Liver (tissue), 9 donors: ENCODE measurements around the gene FADS6. TPM values are rescaled to one million over a fixed set of nuclear protein-coding genes. Genes with fewer than 3 reads are reported as not detected.

ENCODE experiments used
- DNase-seq: peaks from one replicate; pipeline ENCODE4 v3.0.0-alpha.2; 2017; ENCODE audit warnings: low spot score
- H3K27ac ChIP-seq, 2 donors: one replicate each; pipeline ENCODE4 v1.7.0; 2013; ENCODE audit warnings: inconsistent platforms in 2 of 2, low read length in 2 of 2, control low read depth in 1 of 2, low read depth in 1 of 2, mild to moderate bottlenecking in 1 of 2
- H3K27me3 ChIP-seq, 4 donors: one replicate each; pipeline versions ENCODE4 v1.6.1 to v1.7.0; 2013; ENCODE audit warnings: low read length in 3 of 4, inconsistent platforms in 1 of 4, mild to moderate bottlenecking in 1 of 4, moderate library complexity in 1 of 4; ENCODE audit not compliant: control insufficient read depth in 4 of 4, insufficient read depth in 4 of 4
- H3K36me3 ChIP-seq, 4 donors: one replicate each; pipeline versions ENCODE4 v1.6.1 to v1.7.0; 2013; ENCODE audit warnings: low read length in 3 of 4, mild to moderate bottlenecking in 3 of 4, low read depth in 1 of 4, moderate library complexity in 1 of 4; ENCODE audit not compliant: control insufficient read depth in 4 of 4, insufficient read depth in 3 of 4
- H3K4me1 ChIP-seq, 4 donors: one replicate each; pipeline versions ENCODE4 v1.6.1 to v1.7.0; 2013; ENCODE audit warnings: low read length in 3 of 4, mild to moderate bottlenecking in 3 of 4, moderate library complexity in 1 of 4; ENCODE audit not compliant: control insufficient read depth in 4 of 4, insufficient read depth in 4 of 4
- H3K4me3 ChIP-seq, 3 donors: one replicate each; pipeline versions ENCODE4 v1.6.1 to v1.7.0; 2013; ENCODE audit warnings: low read length in 3 of 3, control low read depth in 1 of 3, low read depth in 1 of 3, mild to moderate bottlenecking in 1 of 3
- H3K9ac ChIP-seq, 2 donors: one replicate each; pipeline ENCODE4 v1.7.0; 2013; ENCODE audit warnings: low read length in 2 of 2, mild to moderate bottlenecking in 2 of 2, moderate library complexity in 2 of 2, control low read depth in 1 of 2, low read depth in 1 of 2
- H3K9me3 ChIP-seq, 4 donors: one replicate each; pipeline versions ENCODE4 v1.6.1 to v1.7.0; 2013; ENCODE audit warnings: low read length in 3 of 4; ENCODE audit not compliant: control insufficient read depth in 4 of 4
- EGR1 ChIP-seq, 2 donors: IDR thresholded peaks; 2 replicates each; pipeline ENCODE4 v1.6.1; 2016 to 2018; ENCODE audit warnings: antibody characterized with exemption in 2 of 2, low read depth in 2 of 2
- FOXA1 ChIP-seq: IDR thresholded peaks from 2 replicates; pipeline ENCODE4 v1.6.1; 2016; ENCODE audit warnings: antibody characterized with exemption
- FOXA2 ChIP-seq: IDR thresholded peaks from 2 replicates; pipeline ENCODE4 v1.6.1; 2016; ENCODE audit warnings: antibody characterized with exemption
- GABPA ChIP-seq, 2 donors: IDR thresholded peaks in 1 of 2; conservative IDR thresholded peaks in 1 of 2; 2 replicates each; pipeline ENCODE4 v1.6.1; 2016; ENCODE audit warnings: antibody characterized with exemption in 2 of 2, mild to moderate bottlenecking in 1 of 2, moderate library complexity in 1 of 2
- HNF4A ChIP-seq, 2 donors: conservative IDR thresholded peaks; 2 replicates each; pipeline ENCODE4 v1.6.1; 2016; ENCODE audit warnings: antibody characterized with exemption in 2 of 2, mild to moderate bottlenecking in 2 of 2
- JUND ChIP-seq, 2 donors: IDR thresholded peaks; 2 replicates each; pipeline ENCODE4 v1.6.1; 2016; ENCODE audit warnings: antibody characterized with exemption in 2 of 2
- NR2F2 ChIP-seq: IDR thresholded peaks from 2 replicates; pipeline ENCODE4 v1.6.1; 2016; ENCODE audit warnings: antibody characterized with exemption
- RXRA ChIP-seq, 2 donors: IDR thresholded peaks; 2 replicates each; pipeline ENCODE4 v1.6.1; 2017 to 2018; ENCODE audit warnings: antibody characterized with exemption in 2 of 2, mild to moderate bottlenecking in 1 of 2
- SP1 ChIP-seq: IDR thresholded peaks from 2 replicates; pipeline ENCODE4 v1.6.1; 2018; ENCODE audit warnings: antibody characterized with exemption, mild to moderate bottlenecking
- TAF1 ChIP-seq: conservative IDR thresholded peaks from 2 replicates; pipeline ENCODE4 v1.6.1; 2016; ENCODE audit warnings: antibody characterized with exemption, mild to moderate bottlenecking
- YY1 ChIP-seq: IDR thresholded peaks from 2 replicates; pipeline ENCODE4 v1.6.1; 2016; ENCODE audit warnings: antibody characterized with exemption, mild to moderate bottlenecking
- whole genome bisulfite sequencing: extraction: QIAGEN DNeasy Blood & Tissue Kit; methylation state at CpG from one replicate; pipeline ENCODE4 v1.1.7; 2013; 5-methylcytosine and 5-hydroxymethylcytosine counted together
- polyA plus RNA-seq, 2 donors: library from polyadenylated mRNA; stranded (reverse) in 1 of 2; unstranded in 1 of 2; fragments of 200-250 nt in 1 of 2; fragments of >200 nt in 1 of 2; fragmentation: Nextera tagmentation in 1 of 2; extraction: Ambion mirVana in 1 of 2; gene quantifications; one replicate each; pipeline versions ENCODE4 v1.2.1 to v1.2.3, GENCODE V29; 2013 to 2015
- total RNA-seq, 2 donors: library from RNA; depleted of rRNA; stranded (reverse); fragments of >200 nt; gene quantifications; one replicate each; pipeline ENCODE4 v1.2.3, GENCODE V29; 2014
- TF ChIP-seq, protein P1 (sequence below): IDR thresholded peaks from 2 replicates; pipeline ENCODE4 v1.6.1; 2016; ENCODE audit warnings: antibody characterized with exemption
- TF ChIP-seq, protein P2 (sequence below): fragments of 150-350 bp; IDR thresholded peaks from 2 replicates; pipeline ENCODE4 v1.5.1; 2017; ENCODE audit warnings: improper control_type of control experiment, low read depth, low read length; ENCODE audit not compliant: missing input control
- TF ChIP-seq, protein P3 (sequence below): IDR thresholded peaks from 2 replicates; pipeline ENCODE4 v1.6.1; 2016; ENCODE audit warnings: antibody characterized with exemption
- TF ChIP-seq, protein P4 (sequence below): IDR thresholded peaks from 2 replicates; pipeline ENCODE4 v1.6.1; 2016; ENCODE audit warnings: antibody characterized with exemption
- donor health status: healthy.
- donor health status: healthy.
- donor health status: healthy.
- donor health status: healthy.
- donor health status: healthy.

Gene FADS6
- total and polyA plus RNA-seq, 4 donors = 2.1 to 7.1 (median 4.2) TPM; not detected in 1

DNA sequence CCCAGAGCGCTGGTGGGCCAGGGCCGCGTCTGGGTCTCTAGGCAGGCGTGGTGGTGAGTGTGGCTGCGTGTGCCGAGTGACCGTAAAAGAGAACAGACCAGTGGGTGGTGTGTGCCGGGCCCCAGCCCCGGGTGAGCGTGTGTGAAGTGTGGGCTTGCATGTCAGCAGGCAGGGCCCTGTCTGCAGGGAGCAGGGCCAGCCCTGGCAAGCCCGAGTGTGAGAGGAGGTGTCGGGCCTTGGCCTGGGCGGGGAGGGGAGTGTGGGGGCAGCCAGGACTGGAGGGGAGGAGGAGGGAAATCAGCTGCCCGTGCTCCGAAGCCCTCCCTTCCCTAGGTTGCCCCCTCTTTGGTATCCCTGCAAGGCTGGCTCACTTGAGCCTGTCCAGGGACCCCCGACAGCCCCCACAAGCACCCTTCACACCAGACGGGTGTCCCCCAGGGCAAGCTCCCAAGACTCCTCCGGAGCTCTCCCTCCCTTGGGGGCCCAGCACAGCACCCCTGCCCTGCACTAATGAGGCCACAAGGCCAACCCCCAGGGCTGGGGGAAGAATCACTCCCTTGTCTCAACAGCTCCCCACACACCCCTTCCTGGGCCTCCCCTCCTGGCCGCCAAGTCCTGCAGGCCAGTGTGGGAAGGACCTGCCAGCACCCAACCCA lies 27.7 kb upstream of the FADS6 start:
- H3K9me3 ChIP-seq = no peaks in the 10 kb centered on the region
- TF ChIP-seq GABPA (IDR thresholded peaks at IDR 0.05 in 1 of 2, conservative IDR thresholded peaks at IDR 0.05 in 1 of 2) (no peak), YY1 (no peak), FOXA1 (no peak), FOXA2 (no peak), NR2F2 (no peak), HNF4A (conservative IDR thresholded peaks at IDR 0.05) (no peak), EGR1 (IDR thresholded peaks at IDR 0.05; ENCODE audit: low read depth in 2 of 2) (no peak), TAF1 (no peak), RXRA (IDR thresholded peaks at IDR 0.05) (no peak), SP1 (no peak)
- TF ChIP-seq, protein P1, sequence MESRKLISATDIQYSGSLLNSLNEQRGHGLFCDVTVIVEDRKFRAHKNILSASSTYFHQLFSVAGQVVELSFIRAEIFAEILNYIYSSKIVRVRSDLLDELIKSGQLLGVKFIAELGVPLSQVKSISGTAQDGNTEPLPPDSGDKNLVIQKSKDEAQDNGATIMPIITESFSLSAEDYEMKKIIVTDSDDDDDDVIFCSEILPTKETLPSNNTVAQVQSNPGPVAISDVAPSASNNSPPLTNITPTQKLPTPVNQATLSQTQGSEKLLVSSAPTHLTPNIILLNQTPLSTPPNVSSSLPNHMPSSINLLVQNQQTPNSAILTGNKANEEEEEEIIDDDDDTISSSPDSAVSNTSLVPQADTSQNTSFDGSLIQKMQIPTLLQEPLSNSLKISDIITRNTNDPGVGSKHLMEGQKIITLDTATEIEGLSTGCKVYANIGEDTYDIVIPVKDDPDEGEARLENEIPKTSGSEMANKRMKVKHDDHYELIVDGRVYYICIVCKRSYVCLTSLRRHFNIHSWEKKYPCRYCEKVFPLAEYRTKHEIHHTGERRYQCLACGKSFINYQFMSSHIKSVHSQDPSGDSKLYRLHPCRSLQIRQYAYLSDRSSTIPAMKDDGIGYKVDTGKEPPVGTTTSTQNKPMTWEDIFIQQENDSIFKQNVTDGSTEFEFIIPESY = no peak
- TF ChIP-seq, protein P2, sequence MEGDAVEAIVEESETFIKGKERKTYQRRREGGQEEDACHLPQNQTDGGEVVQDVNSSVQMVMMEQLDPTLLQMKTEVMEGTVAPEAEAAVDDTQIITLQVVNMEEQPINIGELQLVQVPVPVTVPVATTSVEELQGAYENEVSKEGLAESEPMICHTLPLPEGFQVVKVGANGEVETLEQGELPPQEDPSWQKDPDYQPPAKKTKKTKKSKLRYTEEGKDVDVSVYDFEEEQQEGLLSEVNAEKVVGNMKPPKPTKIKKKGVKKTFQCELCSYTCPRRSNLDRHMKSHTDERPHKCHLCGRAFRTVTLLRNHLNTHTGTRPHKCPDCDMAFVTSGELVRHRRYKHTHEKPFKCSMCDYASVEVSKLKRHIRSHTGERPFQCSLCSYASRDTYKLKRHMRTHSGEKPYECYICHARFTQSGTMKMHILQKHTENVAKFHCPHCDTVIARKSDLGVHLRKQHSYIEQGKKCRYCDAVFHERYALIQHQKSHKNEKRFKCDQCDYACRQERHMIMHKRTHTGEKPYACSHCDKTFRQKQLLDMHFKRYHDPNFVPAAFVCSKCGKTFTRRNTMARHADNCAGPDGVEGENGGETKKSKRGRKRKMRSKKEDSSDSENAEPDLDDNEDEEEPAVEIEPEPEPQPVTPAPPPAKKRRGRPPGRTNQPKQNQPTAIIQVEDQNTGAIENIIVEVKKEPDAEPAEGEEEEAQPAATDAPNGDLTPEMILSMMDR = no peak
- TF ChIP-seq, protein P3, sequence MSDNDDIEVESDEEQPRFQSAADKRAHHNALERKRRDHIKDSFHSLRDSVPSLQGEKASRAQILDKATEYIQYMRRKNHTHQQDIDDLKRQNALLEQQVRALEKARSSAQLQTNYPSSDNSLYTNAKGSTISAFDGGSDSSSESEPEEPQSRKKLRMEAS = no peak
- TF ChIP-seq, protein P4, sequence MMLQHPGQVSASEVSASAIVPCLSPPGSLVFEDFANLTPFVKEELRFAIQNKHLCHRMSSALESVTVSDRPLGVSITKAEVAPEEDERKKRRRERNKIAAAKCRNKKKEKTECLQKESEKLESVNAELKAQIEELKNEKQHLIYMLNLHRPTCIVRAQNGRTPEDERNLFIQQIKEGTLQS = no peak
- H3K27ac ChIP-seq = no peak overlapping the region
- peaks cover 2 to 10% (median 5%) of the 10 kb centered on the region in 4 donors for H3K27me3 ChIP-seq
- no peak overlapping the region for H3K9ac ChIP-seq
- 71% methylated on average over 19 of the region's 19 CpGs for WGBS
- peaks cover 2 to 8% (median 6%) of the 10 kb centered on the region in 4 donors for H3K4me1 ChIP-seq
- no peak for DNase-seq
- H3K4me3 ChIP-seq = no peak overlapping the region
- no peaks in the 10 kb centered on the region for H3K36me3 ChIP-seq

DNA sequence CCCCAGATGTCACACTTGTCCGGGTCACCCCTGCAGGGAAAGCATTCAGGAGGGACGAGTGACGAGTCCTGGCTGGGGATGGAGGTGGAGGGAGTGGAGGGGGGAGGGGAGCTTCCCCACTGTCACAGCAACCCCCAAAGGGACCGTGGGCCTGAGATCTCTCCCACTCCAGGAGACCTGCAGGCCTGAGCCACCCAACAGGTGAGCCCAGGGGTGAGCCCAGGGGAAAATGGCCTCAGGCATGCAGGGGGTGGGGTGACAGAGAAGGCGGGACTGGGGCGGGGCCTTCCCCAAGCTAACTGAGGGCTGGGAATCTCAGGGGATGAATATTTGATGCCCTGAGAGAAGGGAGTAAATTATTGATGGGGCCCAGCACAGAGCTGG lies 27.2 kb upstream of the FADS6 start:
- H3K27ac ChIP-seq = no peak overlapping the region
- H3K27me3 ChIP-seq = peaks cover 2 to 7% (median 4%) of the 10 kb centered on the region in 4 donors
- H3K4me3 ChIP-seq = no peak overlapping the region
- no peak for DNase-seq
- WGBS = 59% methylated on average over 6 of the region's 6 CpGs
- TF ChIP-seq JUND (IDR thresholded peaks at IDR 0.05) = no peak
- no peak for TF ChIP-seq GABPA (IDR thresholded peaks at IDR 0.05 in 1 of 2, conservative IDR thresholded peaks at IDR 0.05 in 1 of 2)
- TF ChIP-seq FOXA2 = no peak
- TF ChIP-seq, protein P4 = no peak
- no peak for TF ChIP-seq TAF1
- TF ChIP-seq RXRA (IDR thresholded peaks at IDR 0.05) = no peak
- TF ChIP-seq, protein P2 = no peak
- TF ChIP-seq YY1 = no peak
- H3K36me3 ChIP-seq = no peaks in the 10 kb centered on the region
- no peaks in the 10 kb centered on the region for H3K9me3 ChIP-seq
- H3K9ac ChIP-seq = no peak overlapping the region
- H3K4me1 ChIP-seq = peaks cover 2 to 8% (median 6%) of the 10 kb centered on the region in 4 donors
